ENCODE results near the gene HNRNPLL.

The HNRNPLL gene

GRCh38 chr2:38602732-38603401 lies at the start of gene HNRNPLL:
Gene HNRNPLL, minus strand, starts transcription at chr2:38602928. Its CDS starts 302 bp downstream, at chr2:38602626.
- peak within 1 kb of the TSS; percentile 91 for H2AFZ ChIP-seq (ENCODE audit: low read depth)

GRCh38 chr2:38650717-38651116 lies 48.0 kb upstream of the HNRNPLL start:
- Histone ChIP-seq H3K4me3 (IDR thresholded peaks at IDR 0.05; ENCODE audit: insufficient read depth, low read depth, low read length) (no peak overlapping the region), H3K9ac (no peak overlapping the region), H3K79me2 (ENCODE audit: insufficient read depth, low read depth) (no peaks in the 10 kb centered on the region), H3K27ac (no peak overlapping the region), H3K4me1 (ENCODE audit: low read depth, poor library complexity, severe bottlenecking) (peaks cover 78% of the 10 kb centered on the region), H4K20me1 (ENCODE audit: insufficient read depth) (no peaks in the 10 kb centered on the region), H2AFZ (ENCODE audit: low read depth) (no peak overlapping the region), H3K4me2 (0 out of 2 replicates have a peak overlapping the region, but pooled peaks have one; percentile 8), H3K27me3 (ENCODE audit: insufficient read depth, low read depth) (no peaks in the 10 kb centered on the region), H3K36me3 (ENCODE audit: insufficient read depth) (no peaks in the 10 kb centered on the region)
- TF ChIP-seq CTCF (conservative IDR thresholded peaks at IDR 0.05; ENCODE audit: low read depth, low read length): no peak

More at GRCh38 chr2:38602732-38603401, at the start of gene HNRNPLL:
- Histone ChIP-seq H3K9ac (peak within 1 kb of the TSS; percentile 60), H3K27me3 (ENCODE audit: insufficient read depth, low read depth) (no peaks in the 10 kb centered on the region), H3K27ac (peak within 1 kb of the TSS; percentile 39), H3K4me1 (ENCODE audit: low read depth, poor library complexity, severe bottlenecking) (peaks cover 67% of the 10 kb centered on the region), H3K4me2 (peak within 1 kb of the TSS; percentile 76), H3K79me2 (ENCODE audit: insufficient read depth, low read depth) (peaks cover 42% of the 10 kb centered on the region), H3K4me3 (IDR thresholded peaks at IDR 0.05; ENCODE audit: insufficient read depth, low read depth, low read length) (peak within 1 kb of the TSS; percentile 91), H3K36me3 (ENCODE audit: insufficient read depth) (no peaks in the 10 kb centered on the region), H4K20me1 (ENCODE audit: insufficient read depth) (no peaks in the 10 kb centered on the region)
- TF ChIP-seq CTCF (conservative IDR thresholded peaks at IDR 0.05; ENCODE audit: low read depth, low read length): no peak

- Histone ChIP-seq H3K79me2 (ENCODE audit: insufficient read depth, low read depth) (no peaks in the 10 kb centered on the region), H3K9ac (no peak overlapping the region), H3K4me1 (ENCODE audit: low read depth, poor library complexity, severe bottlenecking) (peaks cover 71% of the 10 kb centered on the region), H3K27ac (no peak overlapping the region), H3K27me3 (ENCODE audit: insufficient read depth, low read depth) (no peaks in the 10 kb centered on the region), H2AFZ (ENCODE audit: low read depth) (no peak overlapping the region), H3K36me3 (ENCODE audit: insufficient read depth) (no peaks in the 10 kb centered on the region), H4K20me1 (ENCODE audit: insufficient read depth) (no peaks in the 10 kb centered on the region), H3K4me2 (no peak overlapping the region), H3K4me3 (IDR thresholded peaks at IDR 0.05; ENCODE audit: insufficient read depth, low read depth, low read length) (no peak overlapping the region)
- TF ChIP-seq CTCF (conservative IDR thresholded peaks at IDR 0.05; ENCODE audit: low read depth, low read length): no peak
Observed at GRCh38 chr2:38650012-38650411, 47.3 kb upstream of the HNRNPLL start.

- H3K27me3 ChIP-seq (ENCODE audit: insufficient read depth, low read depth): no peaks in the 10 kb centered on the region
- H3K4me1 ChIP-seq (ENCODE audit: low read depth, poor library complexity, severe bottlenecking): peaks cover 64% of the 10 kb centered on the region
- no peak overlapping the region for H2AFZ ChIP-seq (ENCODE audit: low read depth)
- H3K36me3 ChIP-seq (ENCODE audit: insufficient read depth): no peaks in the 10 kb centered on the region
- no peak overlapping the region for H3K27ac ChIP-seq
- no peak overlapping the region for H3K4me2 ChIP-seq
- H3K4me3 ChIP-seq (IDR thresholded peaks at IDR 0.05; ENCODE audit: insufficient read depth, low read depth, low read length): no peak overlapping the region
- TF ChIP-seq CTCF (conservative IDR thresholded peaks at IDR 0.05; ENCODE audit: low read depth, low read length): no peak
- H3K9ac ChIP-seq: no peak overlapping the region
- H3K79me2 ChIP-seq (ENCODE audit: insufficient read depth, low read depth): no peaks in the 10 kb centered on the region
- H4K20me1 ChIP-seq (ENCODE audit: insufficient read depth): no peaks in the 10 kb centered on the region
Observed at GRCh38 chr2:38649176-38649728, 46.5 kb upstream of the HNRNPLL start.

Data from KMS-11 (cell line).